Right atrium auricular region (tissue), 2 donors: ENCODE results near the gene STRN4. TPM values are rescaled to one million over a fixed set of nuclear protein-coding genes. Genes with fewer than 3 reads are reported as not detected.
"Not testable (repeated sequence)": the region's sequence is repeated elsewhere in the genome, so short reads cannot be mapped to it uniquely, and the experiment has no call there.

Source experiments
- DNase-seq: peaks from one replicate; pipeline ENCODE4 v3.0.0-alpha.2; 2019; ENCODE audit warnings: low spot score
- H3K27ac ChIP-seq, 2 donors: fragments of 200-600 bp; sonication (generic); 1 replicate in 1 of 2; 2 replicates in 1 of 2; pipeline ENCODE4 v1.5.1; 2016 to 2019
- H3K27me3 ChIP-seq, 2 donors: fragments of 200-600 bp; sonication (generic); one replicate each; pipeline versions ENCODE4 v1.5.1 to v1.6.0; 2017 to 2019
- H3K36me3 ChIP-seq: fragments of 200-600 bp; sonication (generic); one replicate; pipeline ENCODE4 v1.5.1; 2016
- H3K4me1 ChIP-seq, 2 donors: fragments of 200-600 bp; sonication (generic); one replicate each; pipeline versions ENCODE4 v1.5.1 to v1.6.0; 2017 to 2019
- H3K4me3 ChIP-seq, 2 donors: fragments of 200-600 bp; sonication (generic); 1 replicate in 1 of 2; 2 replicates in 1 of 2; pipeline ENCODE4 v1.5.1; 2017 to 2019; ENCODE audit warnings: mild to moderate bottlenecking in 1 of 2, moderate library complexity in 1 of 2
- H3K9me3 ChIP-seq, 2 donors: fragments of 200-600 bp; sonication (generic); one replicate each; pipeline ENCODE4 v1.5.1; 2019
- CTCF ChIP-seq, 2 donors: fragments of 200-600 bp; sonication (generic); IDR thresholded peaks; one replicate each; pipeline ENCODE4 v1.5.1; 2019; ENCODE audit warnings: antibody characterized with exemption in 2 of 2
- total RNA-seq, 2 donors: library from RNA; depleted of rRNA; stranded (reverse); fragments of >200 nt; gene quantifications; one replicate each; pipeline ENCODE4 v1.1.0, GENCODE V29; 2016

The STRN4 gene
- total RNA-seq, 2 donors from 2014 or later = 46.6 to 65.4 TPM

DNA sequence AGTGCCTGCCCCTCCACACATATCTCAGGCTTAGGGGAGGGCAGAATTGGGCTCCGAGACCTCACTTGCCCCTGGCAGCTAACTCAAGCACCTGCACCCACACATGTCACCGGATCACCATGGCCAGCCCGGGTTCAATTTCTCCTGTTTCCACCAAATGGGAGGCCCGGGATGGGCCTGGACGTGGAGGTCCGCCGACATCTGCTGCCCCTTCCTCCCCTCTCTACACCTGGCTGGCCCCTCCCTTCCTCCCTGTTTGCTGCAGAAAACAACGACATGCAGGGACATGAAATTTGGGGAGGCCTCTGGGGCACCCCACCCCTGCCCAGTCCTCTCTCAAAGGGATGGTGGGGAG lies 30.7 kb downstream of the STRN4 start:
- Histone ChIP-seq H3K9me3 (no peaks in the 10 kb centered on the region), H3K4me3 (peak overlapping the region; percentile 81 to 87), H3K27me3 (no peaks in the 10 kb centered on the region), H3K36me3 (peaks cover 7% of the 10 kb centered on the region), H3K27ac (peak overlapping the region; percentile 84 to 90), H3K4me1 (peaks cover 0 to 34% of the 10 kb centered on the region in 2 donors)
- TF ChIP-seq CTCF (IDR thresholded peaks at IDR 0.05) = no peak
- DNase-seq = no peak

DNA sequence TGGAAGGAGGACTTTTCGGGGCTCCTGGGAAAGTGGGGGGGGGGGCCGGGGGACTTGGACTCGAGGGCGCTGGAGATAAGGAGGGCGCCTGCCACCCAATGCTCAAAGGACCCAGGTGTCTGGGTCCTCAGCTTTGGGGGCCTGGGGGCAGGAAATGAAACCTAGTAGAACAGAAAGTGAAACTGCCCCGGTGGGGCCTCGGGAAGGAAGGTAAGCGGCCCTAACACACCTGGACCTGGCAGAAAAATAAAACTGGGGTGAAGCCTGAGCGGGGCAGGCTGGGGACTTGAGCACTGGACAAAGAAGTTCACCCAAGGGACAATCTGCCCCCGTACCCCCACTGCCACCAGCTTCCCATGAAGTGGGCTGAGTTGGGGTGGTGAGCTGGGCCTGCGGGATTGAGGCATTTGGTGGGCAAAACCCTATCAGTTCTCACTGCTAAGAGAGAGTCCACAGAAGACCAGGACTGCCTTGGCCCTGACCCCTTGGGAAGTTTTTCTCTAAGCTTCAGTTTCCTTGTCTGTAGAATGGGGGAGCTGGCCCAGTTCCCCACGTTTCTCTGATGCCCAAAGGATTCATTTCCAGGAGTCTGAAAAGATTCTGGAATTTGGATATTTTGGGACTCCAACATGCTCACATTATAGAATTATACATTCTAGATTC lies 31.7 kb downstream of the STRN4 start:
- H3K9me3 ChIP-seq = no peaks in the 10 kb centered on the region
- H3K36me3 ChIP-seq = no peaks in the 10 kb centered on the region
- no peaks in the 10 kb centered on the region for H3K27me3 ChIP-seq
- TF ChIP-seq CTCF (IDR thresholded peaks at IDR 0.05) = no peak
- peak overlapping the region; percentile 84 to 90 for H3K27ac ChIP-seq
- peak overlapping the region; percentile 66 to 87 for H3K4me3 ChIP-seq
- H3K4me1 ChIP-seq = peaks cover 0 to 34% of the 10 kb centered on the region in 2 donors
- DNase-seq = no peak

GRCh38 chr19:46713781-46714443 lies 32.3 kb downstream of the STRN4 start:
- H3K4me1 ChIP-seq = peaks cover 0 to 34% of the 10 kb centered on the region in 2 donors
- no peak for TF ChIP-seq CTCF (IDR thresholded peaks at IDR 0.05)
- peak; percentile 94 for DNase-seq

DNA sequence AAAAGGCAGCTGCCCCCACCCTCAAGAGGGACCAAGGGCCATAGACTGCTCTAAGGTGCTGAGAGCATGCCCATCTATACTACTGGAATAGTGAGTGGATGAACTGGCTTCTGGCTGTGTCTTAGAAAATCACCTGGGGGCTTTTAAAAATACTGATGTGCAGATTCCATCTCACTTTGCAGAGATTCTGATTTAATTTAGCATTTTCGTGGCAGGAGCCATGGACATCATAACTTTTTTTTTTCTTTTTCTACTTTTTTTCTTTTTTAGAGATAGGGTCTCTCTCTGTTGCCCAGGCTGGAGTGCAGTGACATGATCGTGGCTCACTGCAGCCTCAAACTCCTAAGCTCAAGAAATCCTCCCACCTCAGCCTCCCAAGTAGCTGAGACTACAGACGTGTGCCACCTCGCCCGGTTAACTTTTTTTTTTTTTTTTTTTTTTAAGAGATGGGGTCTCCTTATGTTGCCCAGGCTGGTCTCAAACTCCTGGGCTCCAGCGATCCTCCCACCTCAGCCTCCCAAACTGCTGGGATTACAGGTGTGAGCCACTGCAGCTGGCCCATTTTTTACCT lies 33.4 kb downstream of the STRN4 start:
- DNase-seq, H3K9me3 ChIP-seq, H3K27me3 ChIP-seq, H3K36me3 ChIP-seq, H3K27ac ChIP-seq, H3K4me3 ChIP-seq: not testable (repeated sequence)
- H3K4me1 ChIP-seq = peaks cover 0 to 31% of the 10 kb centered on the region in 2 donors

More at GRCh38 chr19:46713781-46714443, 32.3 kb downstream of the STRN4 start:
- H3K9me3 ChIP-seq = no peaks in the 10 kb centered on the region
- no peaks in the 10 kb centered on the region for H3K36me3 ChIP-seq
- H3K4me3 ChIP-seq = peak overlapping the region; percentile 66 to 87
- H3K27me3 ChIP-seq = no peaks in the 10 kb centered on the region
- H3K27ac ChIP-seq = peak overlapping the region; percentile 84 to 90

DNA sequence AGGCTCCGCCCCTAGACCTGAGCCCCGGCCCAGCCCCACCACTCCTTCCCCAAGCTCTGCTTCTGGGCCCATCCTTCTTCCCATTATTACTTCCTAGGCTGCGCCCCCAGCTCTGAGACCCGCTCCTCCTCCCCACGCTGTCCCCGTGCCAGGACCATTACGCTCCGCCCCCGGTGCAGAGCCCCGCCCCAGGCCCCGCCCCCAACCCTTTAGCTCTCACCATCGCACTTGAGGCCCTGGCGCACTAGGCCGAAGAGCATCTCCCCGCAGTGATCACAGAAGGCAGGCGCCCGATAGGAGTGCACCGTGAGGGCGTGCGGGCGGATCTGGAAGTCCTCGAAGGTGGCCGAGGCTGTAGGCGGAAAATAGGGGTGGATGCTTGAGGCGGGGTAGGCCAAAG lies 35.6 kb downstream of the STRN4 start:
- no peak overlapping the region for H3K4me3 ChIP-seq
- H3K27ac ChIP-seq = no peak overlapping the region
- H3K36me3 ChIP-seq = peaks cover 15% of the 10 kb centered on the region
- DNase-seq = no peak
- no peaks in the 10 kb centered on the region for H3K9me3 ChIP-seq
- no peaks in the 10 kb centered on the region for H3K27me3 ChIP-seq
- peaks cover 0 to 20% of the 10 kb centered on the region in 2 donors for H3K4me1 ChIP-seq
- TF ChIP-seq CTCF (IDR thresholded peaks at IDR 0.05) = no peak

DNA sequence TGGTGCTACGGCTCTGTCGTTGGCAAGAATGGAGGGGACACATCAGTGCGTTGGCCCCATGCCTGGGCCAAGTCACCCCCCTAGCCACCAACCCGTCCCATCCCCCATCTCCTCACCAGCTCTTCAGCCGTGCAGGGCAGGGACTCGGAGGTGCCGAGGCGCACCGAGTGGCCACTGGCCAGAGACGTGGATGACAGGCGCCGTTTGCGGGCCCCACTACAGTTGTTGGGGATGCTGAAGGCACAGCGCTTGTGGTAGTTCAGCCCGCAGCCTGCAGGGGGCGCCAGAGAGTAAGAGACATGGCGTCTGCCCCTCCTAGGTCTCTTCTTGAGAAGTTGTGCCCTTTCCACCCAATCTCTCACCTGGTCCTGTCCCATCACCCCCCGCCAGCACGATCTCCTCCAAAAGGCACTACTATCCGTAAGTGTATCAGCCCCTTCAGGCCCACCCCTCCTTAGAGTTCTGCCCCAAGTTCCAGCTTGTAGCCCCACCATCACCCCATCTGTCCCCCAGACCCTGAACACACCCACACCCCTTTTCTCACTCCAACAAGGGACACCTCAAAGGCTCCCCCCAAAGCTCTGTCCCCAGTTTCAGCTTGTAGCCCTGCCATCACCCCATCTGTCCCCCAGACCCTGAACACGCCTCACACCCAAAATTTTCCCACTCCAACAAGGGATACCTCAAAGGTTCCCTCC lies 41.7 kb downstream of the STRN4 start:
- peaks cover 66% of the 10 kb centered on the region for H3K36me3 ChIP-seq
- TF ChIP-seq CTCF (IDR thresholded peaks at IDR 0.05) = peak; percentile 97 to 99
- H3K27ac ChIP-seq = no peak overlapping the region
- peak; percentile 75 for DNase-seq
- H3K9me3 ChIP-seq = no peaks in the 10 kb centered on the region
- H3K4me3 ChIP-seq = no peak overlapping the region
- H3K4me1 ChIP-seq = no peaks in the 10 kb centered on the region
- no peaks in the 10 kb centered on the region for H3K27me3 ChIP-seq
